Lung (tissue), 12 donors: ENCODE results near the gene TNS3. TPM values are rescaled to one million over a fixed set of nuclear protein-coding genes. Genes with fewer than 3 reads are reported as not detected.

Experiments
- ATAC-seq: fragments of 200-7000 bp; cut with Tn5 transposase; one replicate; pipeline ENCODE4 v1.9.1; 2020; ENCODE audit warnings: moderate number of reproducible peaks; ENCODE audit not compliant: insufficient read depth, low FRiP score
- DNase-seq, 3 donors: peaks; one replicate each; pipeline ENCODE4 v3.0.0-alpha.2; 2013 to 2017
- H3K27ac ChIP-seq, 2 donors: one replicate each; pipeline ENCODE4 v1.5.1; 2013; ENCODE audit warnings: mild to moderate bottlenecking in 2 of 2, moderate library complexity in 2 of 2, control low read depth in 1 of 2, inconsistent platforms in 1 of 2, low read depth in 1 of 2, low read length in 1 of 2
- H3K27me3 ChIP-seq, 3 donors: one replicate each; pipeline ENCODE4 v1.5.1; 2013; ENCODE audit warnings: low read length in 2 of 3; ENCODE audit not compliant: control insufficient read depth in 3 of 3, insufficient read depth in 3 of 3
- H3K36me3 ChIP-seq, 4 donors: one replicate each; pipeline ENCODE4 v1.5.1; 2013; ENCODE audit warnings: low read length in 4 of 4, mild to moderate bottlenecking in 1 of 4, moderate library complexity in 1 of 4; ENCODE audit not compliant: control insufficient read depth in 4 of 4, insufficient read depth in 4 of 4
- H3K4me1 ChIP-seq, 5 donors: one replicate each; pipeline ENCODE4 v1.5.1; 2013; ENCODE audit warnings: low read length in 5 of 5, mild to moderate bottlenecking in 2 of 5, moderate library complexity in 1 of 5; ENCODE audit not compliant: control insufficient read depth in 5 of 5, insufficient read depth in 5 of 5
- H3K4me3 ChIP-seq: one replicate; pipeline ENCODE4 v1.5.1; 2013; ENCODE audit warnings: mild to moderate bottlenecking, control low read depth, moderate library complexity
- H3K9ac ChIP-seq, 2 donors: one replicate each; pipeline ENCODE4 v1.5.1; 2013; ENCODE audit warnings: low read length in 2 of 2, control low read depth in 1 of 2; ENCODE audit not compliant: insufficient read depth in 1 of 2
- H3K9me3 ChIP-seq, 4 donors: one replicate each; pipeline ENCODE4 v1.5.1; 2013; ENCODE audit warnings: low read length in 3 of 4, mild to moderate bottlenecking in 1 of 4, moderate library complexity in 1 of 4; ENCODE audit not compliant: control insufficient read depth in 4 of 4, insufficient read depth in 3 of 4
- WGBS, 2 donors: extraction: QIAGEN DNeasy Blood & Tissue Kit; methylation state at CpG; one replicate each; pipeline ENCODE4 v1.1.7; 2013; 5-methylcytosine and 5-hydroxymethylcytosine counted together
- polyA plus RNA-seq, 2 donors: library from polyadenylated mRNA; stranded (reverse); fragments of 200-250 nt; gene quantifications; one replicate each; pipeline ENCODE4 v1.2.1, GENCODE V29; 2013
- total RNA-seq, 2 donors: library from RNA; depleted of rRNA in 1 of 2; stranded (reverse); fragments of >200 nt in 1 of 2; gene quantifications; one replicate each; pipeline ENCODE4 v1.2.1, GENCODE V29; 2014 to 2021
- TF ChIP-seq, protein P1 (sequence below): IDR thresholded peaks from 2 replicates; pipeline ENCODE4 v1.5.1; 2012; ENCODE audit warnings: mild to moderate bottlenecking; ENCODE audit errors: control extremely low read depth, extremely low read depth
- donor health status: control.
- donor health status: control.
- donor health status: Bipolar disorder and iron deficiency.
- donor health status: healthy.
- donor health status: DM: yes; HTN: yes; CAD: no.

TNS3 gene
- total and polyA plus RNA-seq, 4 donors: 23.8 to 140 (median 85.7) TPM

DNA sequence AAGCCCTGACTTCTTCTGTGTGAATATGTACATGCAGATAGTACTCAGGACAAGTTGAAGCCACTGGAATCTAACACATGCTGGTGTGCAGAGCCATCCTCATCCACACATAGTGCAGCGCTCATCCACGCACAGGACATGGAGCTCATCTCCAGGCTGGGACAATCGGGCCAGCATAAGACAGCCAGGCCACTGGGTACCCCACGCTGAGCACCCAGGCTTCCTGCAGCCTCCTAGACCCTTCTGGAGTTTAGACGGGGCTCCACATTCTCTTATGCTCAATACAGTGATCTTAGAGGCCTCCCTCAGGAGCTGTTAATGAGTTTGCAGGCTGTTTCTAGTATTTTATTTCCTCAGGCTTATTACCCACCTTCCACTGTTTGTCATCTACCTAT, 238.9 kb downstream of the TNS3 start:
- no peak for ATAC-seq
- peaks cover 0 to 30% (median 17%) of the 10 kb centered on the region in 4 donors for H3K36me3 ChIP-seq
- DNase-seq: no peak
- TF ChIP-seq, protein P1, sequence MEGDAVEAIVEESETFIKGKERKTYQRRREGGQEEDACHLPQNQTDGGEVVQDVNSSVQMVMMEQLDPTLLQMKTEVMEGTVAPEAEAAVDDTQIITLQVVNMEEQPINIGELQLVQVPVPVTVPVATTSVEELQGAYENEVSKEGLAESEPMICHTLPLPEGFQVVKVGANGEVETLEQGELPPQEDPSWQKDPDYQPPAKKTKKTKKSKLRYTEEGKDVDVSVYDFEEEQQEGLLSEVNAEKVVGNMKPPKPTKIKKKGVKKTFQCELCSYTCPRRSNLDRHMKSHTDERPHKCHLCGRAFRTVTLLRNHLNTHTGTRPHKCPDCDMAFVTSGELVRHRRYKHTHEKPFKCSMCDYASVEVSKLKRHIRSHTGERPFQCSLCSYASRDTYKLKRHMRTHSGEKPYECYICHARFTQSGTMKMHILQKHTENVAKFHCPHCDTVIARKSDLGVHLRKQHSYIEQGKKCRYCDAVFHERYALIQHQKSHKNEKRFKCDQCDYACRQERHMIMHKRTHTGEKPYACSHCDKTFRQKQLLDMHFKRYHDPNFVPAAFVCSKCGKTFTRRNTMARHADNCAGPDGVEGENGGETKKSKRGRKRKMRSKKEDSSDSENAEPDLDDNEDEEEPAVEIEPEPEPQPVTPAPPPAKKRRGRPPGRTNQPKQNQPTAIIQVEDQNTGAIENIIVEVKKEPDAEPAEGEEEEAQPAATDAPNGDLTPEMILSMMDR: no peak
- no peak overlapping the region for H3K4me3 ChIP-seq
- H3K27me3 ChIP-seq: no peaks in the 10 kb centered on the region
- H3K4me1 ChIP-seq: peaks cover 0 to 3% (median 0%) of the 10 kb centered on the region in 5 donors
- no peaks in the 10 kb centered on the region for H3K9me3 ChIP-seq
- H3K9ac ChIP-seq: no peak overlapping the region
- WGBS, 2 donors: 94 to 95% methylated on average over 5 of the region's 5 CpGs
- H3K27ac ChIP-seq: no peak overlapping the region

DNA sequence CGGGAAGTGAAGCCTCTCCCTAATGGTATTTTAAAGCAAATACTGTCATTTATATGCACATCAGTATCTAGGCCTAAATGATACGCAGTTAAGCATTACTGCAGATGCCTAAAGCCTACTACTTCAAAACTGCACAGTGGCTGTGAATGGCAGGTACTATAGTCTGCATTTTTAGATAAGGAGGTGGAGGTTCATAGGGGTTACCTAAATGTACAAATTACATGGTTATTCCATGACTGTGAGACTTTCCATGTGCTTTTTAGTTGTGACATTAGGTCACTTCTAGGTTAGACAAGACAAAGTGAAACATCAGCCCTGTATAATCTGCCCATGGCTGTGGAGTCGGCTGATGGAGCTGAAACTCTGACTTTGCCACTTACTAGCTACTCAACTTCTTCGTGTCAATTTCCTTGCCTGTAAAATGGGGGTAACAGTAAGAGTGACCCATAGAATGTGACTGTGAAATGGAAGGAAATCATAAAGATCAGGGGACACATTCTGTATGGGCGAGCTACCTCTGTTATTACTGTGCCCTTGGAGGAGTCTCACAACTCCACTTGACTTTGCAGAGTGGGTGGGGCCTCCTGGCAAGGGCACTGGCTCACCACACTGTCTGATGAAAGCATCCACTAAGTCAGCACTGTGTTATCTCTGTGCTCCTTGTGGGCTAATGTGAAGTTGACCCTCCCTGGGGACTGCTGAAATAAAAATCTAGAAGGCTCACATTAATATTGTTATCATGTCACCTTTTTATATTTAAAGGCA, 239.4 kb downstream of the TNS3 start:
- Histone ChIP-seq H3K4me1 (peaks cover 0 to 3% (median under 1%) of the 10 kb centered on the region in 5 donors), H3K9ac (no peak overlapping the region), H3K27me3 (no peaks in the 10 kb centered on the region), H3K4me3 (no peak overlapping the region), H3K27ac (no peak overlapping the region), H3K9me3 (no peaks in the 10 kb centered on the region), H3K36me3 (peaks cover 0 to 32% (median 16%) of the 10 kb centered on the region in 4 donors)
- DNase-seq: no peak
- TF ChIP-seq, protein P1: no peak
- 92 to 94% methylated on average over 5 of the region's 5 CpGs for WGBS, 2 donors
- ATAC-seq: no peak

DNA sequence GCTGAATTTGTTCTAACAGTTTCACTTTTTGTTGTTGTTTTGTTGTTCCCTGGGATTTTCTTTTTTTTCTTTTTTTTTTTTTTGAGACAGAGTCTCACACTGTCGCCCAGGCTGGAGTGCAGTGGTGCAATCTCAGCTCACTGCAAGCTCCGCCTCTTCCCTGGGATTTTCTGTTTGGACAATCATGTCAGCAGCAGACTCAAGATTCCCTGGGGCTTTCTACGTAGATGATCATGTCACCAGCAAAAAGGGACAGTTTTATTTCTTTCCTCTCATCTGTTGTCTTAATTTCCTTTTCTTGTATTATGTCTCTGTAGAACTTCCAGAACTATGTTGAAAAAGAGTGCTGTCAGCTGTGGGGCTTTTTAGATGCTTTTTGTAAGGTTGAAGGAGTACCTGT, 241.4 kb downstream of the TNS3 start:
- H3K4me1 ChIP-seq: peaks cover 0 to 19% (median 5%) of the 10 kb centered on the region in 5 donors
- H3K36me3 ChIP-seq: peaks cover 0 to 29% (median 9%) of the 10 kb centered on the region in 4 donors
- no peak overlapping the region for H3K9ac ChIP-seq
- 80 to 89% methylated on average over 3 of the region's 3 CpGs for WGBS, 2 donors
- H3K27me3 ChIP-seq: no peaks in the 10 kb centered on the region
- ATAC-seq (no peak), DNase-seq (no peak)
- H3K4me3 ChIP-seq: no peak overlapping the region
- no peak overlapping the region for H3K27ac ChIP-seq
- no peaks in the 10 kb centered on the region for H3K9me3 ChIP-seq
- TF ChIP-seq, protein P1: no peak
